Fibroblast of villous mesenchyme (primary cell): Measurements from ENCODE around the gene USB1. TPM values are rescaled to one million over a fixed set of nuclear protein-coding genes. Genes with fewer than 3 reads are reported as not detected.

Experiments used
- DNase-seq: peaks from one replicate; pipeline ENCODE4 v3.0.0-alpha.2; 2010; ENCODE audit warnings: low read depth
- H3K4me3 ChIP-seq: 2 replicates; pipeline ENCODE4 v1.5.1; 2011; ENCODE audit warnings: low read depth, mild to moderate bottlenecking, low read length
- total RNA-seq: library from RNA; depleted of rRNA; stranded (reverse); fragments of >200 nt; gene quantifications from 2 replicates; pipeline ENCODE4 v1.2.3, GENCODE V29; 2012
- TF ChIP-seq, protein P1 (sequence below): IDR thresholded peaks from 2 replicates; pipeline ENCODE4 v1.5.1; 2012; ENCODE audit warnings: low read depth, mild to moderate bottlenecking, low read length; ENCODE audit not compliant: insufficient read depth

The USB1 gene
- total RNA-seq, 1 donor: 32.4 TPM

DNA sequence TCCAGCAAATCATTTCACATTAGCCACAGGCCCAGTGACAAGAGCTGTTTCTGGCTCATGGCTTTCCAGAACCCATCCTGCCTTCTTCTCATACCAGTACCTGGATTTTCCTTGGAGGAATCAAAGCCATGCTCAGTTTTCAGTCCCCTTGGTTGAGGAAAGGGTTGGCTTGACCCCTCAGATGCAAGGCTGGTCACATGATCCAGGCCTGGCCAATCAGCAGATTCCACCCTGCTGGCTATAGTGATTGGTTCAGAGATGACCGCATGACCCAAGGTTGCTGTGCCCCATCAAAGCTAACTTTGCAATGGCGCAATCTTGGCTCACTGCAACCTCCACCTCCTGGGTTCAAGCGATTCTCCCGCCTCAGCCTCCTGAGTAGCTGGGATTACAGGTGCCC lies 69.4 kb downstream of the USB1 start:
- no peak overlapping the region for H3K4me3 ChIP-seq
- TF ChIP-seq, protein P1, sequence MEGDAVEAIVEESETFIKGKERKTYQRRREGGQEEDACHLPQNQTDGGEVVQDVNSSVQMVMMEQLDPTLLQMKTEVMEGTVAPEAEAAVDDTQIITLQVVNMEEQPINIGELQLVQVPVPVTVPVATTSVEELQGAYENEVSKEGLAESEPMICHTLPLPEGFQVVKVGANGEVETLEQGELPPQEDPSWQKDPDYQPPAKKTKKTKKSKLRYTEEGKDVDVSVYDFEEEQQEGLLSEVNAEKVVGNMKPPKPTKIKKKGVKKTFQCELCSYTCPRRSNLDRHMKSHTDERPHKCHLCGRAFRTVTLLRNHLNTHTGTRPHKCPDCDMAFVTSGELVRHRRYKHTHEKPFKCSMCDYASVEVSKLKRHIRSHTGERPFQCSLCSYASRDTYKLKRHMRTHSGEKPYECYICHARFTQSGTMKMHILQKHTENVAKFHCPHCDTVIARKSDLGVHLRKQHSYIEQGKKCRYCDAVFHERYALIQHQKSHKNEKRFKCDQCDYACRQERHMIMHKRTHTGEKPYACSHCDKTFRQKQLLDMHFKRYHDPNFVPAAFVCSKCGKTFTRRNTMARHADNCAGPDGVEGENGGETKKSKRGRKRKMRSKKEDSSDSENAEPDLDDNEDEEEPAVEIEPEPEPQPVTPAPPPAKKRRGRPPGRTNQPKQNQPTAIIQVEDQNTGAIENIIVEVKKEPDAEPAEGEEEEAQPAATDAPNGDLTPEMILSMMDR: no peak
- DNase-seq: no peak

Other genes starting within 250 kb of the USB1 start
- gene KIFC3, start 198.9 kb upstream of the USB1 start, total RNA-seq: 72.5 and 88.6 TPM in 2 replicates
- not detected in 2 replicates for gene CNGB1, start 30.3 kb upstream of the USB1 start, total RNA-seq
- gene ZNF319, start 735 bp upstream of the USB1 start, total RNA-seq: 5.5 and 6.0 TPM in 2 replicates
- gene MMP15, start 24.3 kb downstream of the USB1 start, total RNA-seq: 2.6 and 2.9 TPM in 2 replicates
- gene CFAP20, start 128.0 kb downstream of the USB1 start, total RNA-seq: 29.6 and 34.5 TPM in 2 replicates
- gene CSNK2A2, start 196.7 kb downstream of the USB1 start, total RNA-seq: 24.8 and 26.8 TPM in 2 replicates